A673 (cell line): ENCODE data around the gene CBX5. TPM values are rescaled to one million over a fixed set of nuclear protein-coding genes. Genes with fewer than 3 reads are reported as not detected.
A peak's percentile ranks its signal among the peaks of the same experiment; 100 is the strongest.
"Not testable (repeated sequence)": the region's sequence is repeated elsewhere in the genome, so short reads cannot be mapped to it uniquely, and the experiment has no call there.

Experiments
- BruUV-seq: library from RNA; stranded (reverse); fragments of 400-500 nt; replicated peaks from 2 replicates; lab custom pipeline; 2021; lab: Mats Ljungman, UMichigan
- CTCF ChIA-PET: fragments of 300-600 bp; sonication (Branson Sonifier 250); formaldehyde crosslinking; loops from one replicate; lab custom pipeline; 2022; ENCODE audit warnings: antibody characterized with exemption; lab: Charles Lee
- POLR2A ChIA-PET: fragments of 300-600 bp; sonication (Branson Sonifier 250); formaldehyde crosslinking; loops from one replicate; lab custom pipeline; 2022; ENCODE audit warnings: antibody characterized with exemption; ENCODE audit not compliant: low non-redundant PET; lab: Charles Lee
- DNase-seq: peaks from one replicate; pipeline ENCODE4 v3.0.0-alpha.2; 2015; ENCODE audit warnings: low spot score
- H3K27ac ChIP-seq: fragments of 200-600 bp; sonication (generic); 2 replicates; pipeline ENCODE4 v1.5.1; 2016; ENCODE audit warnings: mixed run types, low read depth, mild to moderate bottlenecking, mixed read lengths, antibody characterized with exemption, low read length; ENCODE audit not compliant: poor library complexity, severe bottlenecking
- H3K27me3 ChIP-seq: fragments of 200-600 bp; sonication (generic); replicated peaks from 2 replicates; pipeline ENCODE4 v1.6.1; 2017; ENCODE audit warnings: mixed run types, low read depth, mild to moderate bottlenecking, mixed read lengths, antibody characterized with exemption, low read length; ENCODE audit not compliant: insufficient read depth, poor library complexity
- H3K36me3 ChIP-seq: fragments of 200-600 bp; sonication (generic); 2 replicates; pipeline ENCODE4 v1.6.1; 2016; ENCODE audit warnings: mixed run types, mild to moderate bottlenecking, mixed read lengths, antibody characterized with exemption, low read length; ENCODE audit not compliant: insufficient read depth, poor library complexity, severe bottlenecking
- H3K4me1 ChIP-seq: fragments of 200-600 bp; sonication (generic); 2 replicates; pipeline ENCODE4 v1.6.1; 2017; ENCODE audit warnings: mixed run types, mild to moderate bottlenecking, mixed read lengths, antibody characterized with exemption, low read length; ENCODE audit not compliant: insufficient read depth, poor library complexity, severe bottlenecking
- H3K4me3 ChIP-seq: fragments of 200-600 bp; sonication (generic); 2 replicates; pipeline ENCODE4 v1.5.1; 2016; ENCODE audit warnings: low read depth, mixed run types, mild to moderate bottlenecking, mixed read lengths, low read length; ENCODE audit not compliant: poor library complexity, severe bottlenecking
- H3K9me3 ChIP-seq: fragments of 200-600 bp; sonication (generic); 2 replicates; pipeline ENCODE4 v1.6.1; 2016; ENCODE audit warnings: mixed run types, low read depth, mild to moderate bottlenecking, mixed read lengths, antibody characterized with exemption, low read length; ENCODE audit not compliant: poor library complexity, severe bottlenecking
- CTCF ChIP-seq: fragments of 300-800, 200-600 bp; sonication (generic); conservative IDR thresholded peaks from 2 replicates; pipeline ENCODE4 v1.5.1; 2017; ENCODE audit warnings: low read depth, mild to moderate bottlenecking, antibody characterized with exemption, low read length, moderate library complexity, mixed read lengths
- EZH2 ChIP-seq: fragments of 200-600 bp; sonication (generic); IDR thresholded peaks from 2 replicates; pipeline ENCODE4 v1.6.1; 2017; ENCODE audit warnings: borderline replicate concordance, low read depth, mild to moderate bottlenecking, mixed read lengths, antibody characterized with exemption, low read length; ENCODE audit not compliant: poor library complexity, severe bottlenecking
- intact Hi-C: fragments of 100-400 bp; cut with micrococcal nuclease; formaldehyde crosslinking; loops from one replicate; pipeline ENCODE4 v1.10.0; 2022; ENCODE audit not compliant: unreplicated experiment
- total RNA-seq: library from RNA; stranded (reverse); gene quantifications from 2 replicates; pipeline ENCODE4 v1.2.3, GENCODE V29; 2021

Gene CBX5
- total RNA-seq, 1 experiment from 2014 or later, result 254 TPM

- peaks cover 33% of the 10 kb centered on the region for H3K4me1 ChIP-seq
- H3K9me3 ChIP-seq, result no peaks in the 10 kb centered on the region
- ChIA-PET POLR2A (no interaction called here), CTCF (no interaction called here)
- no peak overlapping the region for H3K4me3 ChIP-seq
- H3K36me3 ChIP-seq, result no peaks in the 10 kb centered on the region
- H3K27me3 ChIP-seq, result no peaks in the 10 kb centered on the region
- TF ChIP-seq CTCF, result no peak
- TF ChIP-seq EZH2, result no peak
- peak; percentile 54 for DNase-seq
- no peak overlapping the region for H3K27ac ChIP-seq
- no TSS peak for BruUV-seq
- intact Hi-C loops, result no loop called here
These were observed 84.1 kb downstream of the CBX5 start for GRCh38 chr12:54195737-54196347.

- H3K4me3 ChIP-seq, result no peak overlapping the region
- TF ChIP-seq EZH2 (no peak), CTCF (no peak)
- H3K27ac ChIP-seq, result no peak overlapping the region
- peaks cover 33% of the 10 kb centered on the region for H3K4me1 ChIP-seq
- no TSS peak for BruUV-seq
- ChIA-PET CTCF (no interaction called here), POLR2A (no interaction called here)
- no peaks in the 10 kb centered on the region for H3K9me3 ChIP-seq
- H3K36me3 ChIP-seq, result no peaks in the 10 kb centered on the region
- DNase-seq, result no peak
- intact Hi-C loops, result no loop called here
- H3K27me3 ChIP-seq, result no peaks in the 10 kb centered on the region
These were observed 84.7 kb downstream of the CBX5 start for GRCh38 chr12:54195080-54195736.

- H3K27ac ChIP-seq, H3K27me3 ChIP-seq, DNase-seq, BruUV-seq, CTCF ChIA-PET, POLR2A ChIA-PET, intact Hi-C loops, H3K9me3 ChIP-seq, H3K36me3 ChIP-seq, H3K4me3 ChIP-seq: not testable (repeated sequence)
- H3K4me1 ChIP-seq, result peaks cover 35% of the 10 kb centered on the region
These were observed 85.3 kb downstream of the CBX5 start for GRCh38 chr12:54194611-54195010.
